Stimulated activated naive CD4-positive, alpha-beta T cell (primary cell): Measurements from ENCODE around the gene GNAO1.

ENCODE experiments used
- DNase-seq, 6 experiments: peaks; one replicate each; lab custom pipeline; 2025; lab: John Stamatoyannopoulos, UW

The GNAO1 gene

GRCh38 chr16:56349711-56350161, 158.4 kb downstream of the GNAO1 start:
- DNase-seq, result no peak

- no peak for DNase-seq
These were observed 159.5 kb downstream of the GNAO1 start for GRCh38 chr16:56350491-56351405.

GRCh38 chr16:56351481-56351880, 160.2 kb downstream of the GNAO1 start:
- DNase-seq, result no peak

GRCh38 chr16:56352351-56353053, 161.2 kb downstream of the GNAO1 start:
- no peak for DNase-seq

- no peak for DNase-seq
These were observed 162.0 kb downstream of the GNAO1 start for GRCh38 chr16:56353054-56353921.

- no peak for DNase-seq
These were observed 162.7 kb downstream of the GNAO1 start for GRCh38 chr16:56354016-56354415.

- no peak for DNase-seq
These were observed 163.5 kb downstream of the GNAO1 start for GRCh38 chr16:56354746-56355145.

- no peak for DNase-seq
These were observed 163.9 kb downstream of the GNAO1 start for GRCh38 chr16:56355221-56355620.

- DNase-seq, result no peak
These were observed 164.5 kb downstream of the GNAO1 start for GRCh38 chr16:56355786-56356275.

- peak; percentile 19 to 40 (median 28) for DNase-seq
These were observed 165.3 kb downstream of the GNAO1 start for GRCh38 chr16:56356276-56357240.

GRCh38 chr16:56357241-56357764, 166.0 kb downstream of the GNAO1 start:
- no peak for DNase-seq

GRCh38 chr16:56357765-56358322, 166.6 kb downstream of the GNAO1 start:
- no peak for DNase-seq

- no peak for DNase-seq
These were observed 169.1 kb downstream of the GNAO1 start for GRCh38 chr16:56360117-56361008.

GRCh38 chr16:56362057-56362655, 170.9 kb downstream of the GNAO1 start:
- no peak for DNase-seq

GRCh38 chr16:56362706-56363105, 171.4 kb downstream of the GNAO1 start:
- DNase-seq, result no peak

- DNase-seq, result no peak
These were observed 172.0 kb downstream of the GNAO1 start for GRCh38 chr16:56363181-56363716.

GRCh38 chr16:56363781-56364565, 172.7 kb downstream of the GNAO1 start:
- no peak for DNase-seq

- no peak for DNase-seq
These were observed 173.6 kb downstream of the GNAO1 start for GRCh38 chr16:56364865-56365264.
